ENCODE results near the gene NLRX1.
"Not testable (repeated sequence)": the region's sequence is repeated elsewhere in the genome, so short reads cannot be mapped to it uniquely, and the experiment has no call there.

Gene NLRX1

GRCh38 chr11:119168471-119169281 lies at the start of gene NLRX1:
TSS of gene NLRX1 (plus strand) at chr11:119168725. CDS start at chr11:119171404, 2,679 bp downstream.
- peak; percentile 89 for DNase-seq

GRCh38 chr11:119118946-119119345 lies 49.6 kb upstream of the NLRX1 start:
- no peak for DNase-seq

GRCh38 chr11:119120639-119121007 lies 47.9 kb upstream of the NLRX1 start:
- no peak for DNase-seq

GRCh38 chr11:119121008-119121810 lies 47.3 kb upstream of the NLRX1 start, which contains the start of gene HINFP:
TSS of gene HINFP (plus strand) at chr11:119121580. CDS start at chr11:119126945, 5,365 bp downstream.
- DNase-seq, result peak; percentile 99

GRCh38 chr11:119121811-119122124 lies 46.8 kb upstream of the NLRX1 start:
- no peak for DNase-seq

GRCh38 chr11:119125821-119126220 lies 42.7 kb upstream of the NLRX1 start:
- no peak for DNase-seq

- no peak for DNase-seq
Observed at GRCh38 chr11:119126675-119127268, 41.8 kb upstream of the NLRX1 start.

- DNase-seq, result no peak
Observed at GRCh38 chr11:119130662-119131061, 37.9 kb upstream of the NLRX1 start.

GRCh38 chr11:119134389-119134978 lies 34.0 kb upstream of the NLRX1 start:
- DNase-seq, result peak; percentile 25

- DNase-seq, result not testable (repeated sequence)
Observed at GRCh38 chr11:119139276-119139675, 29.2 kb upstream of the NLRX1 start.

- DNase-seq, result peak; percentile 84
Observed at GRCh38 chr11:119144825-119145486, 23.6 kb upstream of the NLRX1 start.

- DNase-seq, result no peak
Observed at GRCh38 chr11:119145551-119145950, 23.0 kb upstream of the NLRX1 start.

GRCh38 chr11:119147604-119148333 lies 20.8 kb upstream of the NLRX1 start:
- no peak for DNase-seq

- no peak for DNase-seq
Observed at GRCh38 chr11:119148720-119149017, 19.9 kb upstream of the NLRX1 start.

GRCh38 chr11:119149018-119149785 lies 19.3 kb upstream of the NLRX1 start, which contains the start of gene ABCG4:
TSS of gene ABCG4 (plus strand) at chr11:119149052. CDS start at chr11:119149966, 914 bp downstream.
- no peak for DNase-seq

- DNase-seq, result no peak
Observed at GRCh38 chr11:119149786-119150275, 18.7 kb upstream of the NLRX1 start.

- DNase-seq, result no peak
Observed at GRCh38 chr11:119152043-119152442, 16.5 kb upstream of the NLRX1 start.

- no peak for DNase-seq
Observed at GRCh38 chr11:119152604-119153003, 15.9 kb upstream of the NLRX1 start.

- no peak for DNase-seq
Observed at GRCh38 chr11:119153049-119153818, 15.3 kb upstream of the NLRX1 start.

- no peak for DNase-seq
Observed at GRCh38 chr11:119154178-119154577, 14.3 kb upstream of the NLRX1 start.
